Neural cell (in vitro differentiated cells): ENCODE measurements around the gene WDR93.
"Not testable (repeated sequence)": the region's sequence is repeated elsewhere in the genome, so short reads cannot be mapped to it uniquely, and the experiment has no call there.

ENCODE experiments used
- CTCF ChIP-seq: fragments of 450-650 bp; IDR thresholded peaks from 2 replicates; pipeline ENCODE4 v1.5.1; 2014; ENCODE audit warnings: antibody characterized with exemption, mild to moderate bottlenecking, moderate library complexity; ENCODE audit not compliant: poor library complexity, severe bottlenecking
- EZH2 ChIP-seq: fragments of 200-600, 300-800 bp; shearing (Covaris generic), sonication (generic); IDR thresholded peaks from 2 replicates; pipeline ENCODE4 v1.6.1; 2014; ENCODE audit warnings: antibody characterized with exemption, low read length, borderline replicate concordance, mild to moderate bottlenecking; ENCODE audit not compliant: insufficient read depth, poor library complexity, severe bottlenecking
- MXI1 ChIP-seq: fragments of 450-650 bp; conservative IDR thresholded peaks from 2 replicates; pipeline ENCODE4 v1.6.1; 2014; ENCODE audit warnings: antibody characterized with exemption, mild to moderate bottlenecking; ENCODE audit not compliant: poor library complexity, severe bottlenecking
- POLR2AphosphoS5 ChIP-seq: IDR thresholded peaks from 2 replicates; pipeline ENCODE4 v1.6.1; 2012

- TF ChIP-seq CTCF, MXI1, POLR2AphosphoS5, EZH2: not testable (repeated sequence)
These were observed 92.0 kb downstream of the WDR93 start for GRCh38 chr15:89782619-89782950.
